Caco-2 (cell line): ENCODE data around the gene DNER. TPM values are rescaled to one million over a fixed set of nuclear protein-coding genes. Genes with fewer than 3 reads are reported as not detected.

Source experiments
- BruUV-seq: library from RNA; stranded (reverse); fragments of 400-500 nt; replicated peaks from 2 replicates; lab custom pipeline; 2021; lab: Mats Ljungman, UMichigan
- CTCF ChIA-PET: fragments of 300-600 bp; sonication (Branson Sonifier 250); formaldehyde crosslinking; loops from one replicate; lab custom pipeline; 2022; ENCODE audit warnings: antibody characterized with exemption; lab: Charles Lee
- POLR2A ChIA-PET: fragments of 300-600 bp; sonication (Branson Sonifier 250); formaldehyde crosslinking; loops from one replicate; lab custom pipeline; 2022; ENCODE audit warnings: antibody characterized with exemption; lab: Charles Lee
- DNase-seq, 2 experiments: peaks; one replicate each; pipeline versions ENCODE4 v3.0.0 to v3.0.0-alpha.2; 2020 to 2022
- H3K27me3 ChIP-seq: replicated peaks from 2 replicates; pipeline ENCODE4 v1.6.0; 2011; ENCODE audit warnings: low read length; ENCODE audit not compliant: control insufficient read depth, insufficient read depth
- H3K36me3 ChIP-seq: 2 replicates; pipeline ENCODE4 v1.5.1; 2011; ENCODE audit warnings: low read length; ENCODE audit not compliant: control insufficient read depth, insufficient read depth
- H3K4me1 ChIP-seq: fragments of 250-450 bp; sonication (Bioruptor Pico); 2 replicates; pipeline ENCODE4 v1.5.1; 2020; ENCODE audit warnings: mild to moderate bottlenecking
- H3K4me3 ChIP-seq: 2 replicates; pipeline ENCODE4 v1.5.1; 2011; ENCODE audit warnings: low read depth, mild to moderate bottlenecking, control low read depth, low read length
- H3K9me3 ChIP-seq: fragments of 250-450 bp; sonication (Bioruptor Pico); 2 replicates; pipeline ENCODE4 v1.5.1; 2020; ENCODE audit warnings: mild to moderate bottlenecking, moderate library complexity
- H3K27ac Mint-ChIP-seq: one replicate; pipeline ENCODE4 v1.8.0; 2022; ENCODE audit warnings: mixed read lengths; ENCODE audit not compliant: unreplicated experiment
- H3K27me3 Mint-ChIP-seq: one replicate; pipeline ENCODE4 v1.8.0; 2022; ENCODE audit warnings: mixed read lengths; ENCODE audit not compliant: insufficient read depth, unreplicated experiment
- H3K36me3 Mint-ChIP-seq: one replicate; pipeline ENCODE4 v1.8.0; 2022; ENCODE audit warnings: mild to moderate bottlenecking, mixed read lengths; ENCODE audit not compliant: insufficient read depth, unreplicated experiment
- H3K4me1 Mint-ChIP-seq: one replicate; pipeline ENCODE4 v1.8.0; 2022; ENCODE audit warnings: low read depth, mixed read lengths; ENCODE audit not compliant: unreplicated experiment
- H3K4me3 Mint-ChIP-seq: one replicate; pipeline ENCODE4 v1.8.0; 2022; ENCODE audit warnings: mild to moderate bottlenecking, moderate library complexity, mixed read lengths; ENCODE audit not compliant: unreplicated experiment
- H3K9me3 Mint-ChIP-seq: one replicate; pipeline ENCODE4 v1.8.0; 2022; ENCODE audit warnings: mixed read lengths; ENCODE audit not compliant: unreplicated experiment
- CTCF ChIP-seq, 2 experiments: fragments of 200-600 bp in 1 of 2; IDR thresholded peaks; 1 replicate in 1 of 2; 2 replicates in 1 of 2; pipeline versions ENCODE4 v1.5.1 to v1.8.0; 2011 to 2022; ENCODE audit warnings: antibody characterized with exemption in 1 of 2, control low read depth in 1 of 2, inconsistent platforms in 1 of 2, low read depth in 1 of 2, low read length in 1 of 2, mild to moderate bottlenecking in 1 of 2, moderate library complexity in 1 of 2; ENCODE audit not compliant: insufficient read depth in 1 of 2, severe bottlenecking in 1 of 2, unreplicated experiment in 1 of 2
- intact Hi-C: fragments of 100-400 bp; cut with micrococcal nuclease; formaldehyde crosslinking; loops from one replicate; pipeline ENCODE4 v1.10.0; 2022; ENCODE audit not compliant: unreplicated experiment
- total RNA-seq: library from RNA; stranded (reverse); gene quantifications from 2 replicates; pipeline ENCODE4 v1.2.3, GENCODE V29; 2022

The DNER gene
- total RNA-seq, 1 experiment from 2014 or later, result not detected

- Mint-ChIP-seq H3K27me3 (no peaks in the 10 kb centered on the region), H3K27ac (no peak overlapping the region), H3K4me3 (no peak overlapping the region), H3K9me3 (peaks cover 11% of the 10 kb centered on the region), H3K4me1 (peaks cover 7% of the 10 kb centered on the region), H3K36me3 (no peaks in the 10 kb centered on the region)
- no peaks in the 10 kb centered on the region for H3K4me1 ChIP-seq
- H3K9me3 ChIP-seq, result no peaks in the 10 kb centered on the region
- ChIA-PET CTCF (no interaction called here), POLR2A (no interaction called here)
- DNase-seq, result no peak
- no peak overlapping the region for H3K4me3 ChIP-seq
- no peaks in the 10 kb centered on the region for H3K27me3 ChIP-seq
- intact Hi-C loops, result no loop called here
- no TSS peak for BruUV-seq
- no peak for TF ChIP-seq CTCF (IDR thresholded peaks at IDR 0.05; ENCODE audit: insufficient read depth in 1 of 2, low read depth in 1 of 2, low read length in 1 of 2, severe bottlenecking in 1 of 2, unreplicated experiment in 1 of 2)
- no peaks in the 10 kb centered on the region for H3K36me3 ChIP-seq
Observed at GRCh38 chr2:229403296-229403695, 311.1 kb downstream of the DNER start.

DNA sequence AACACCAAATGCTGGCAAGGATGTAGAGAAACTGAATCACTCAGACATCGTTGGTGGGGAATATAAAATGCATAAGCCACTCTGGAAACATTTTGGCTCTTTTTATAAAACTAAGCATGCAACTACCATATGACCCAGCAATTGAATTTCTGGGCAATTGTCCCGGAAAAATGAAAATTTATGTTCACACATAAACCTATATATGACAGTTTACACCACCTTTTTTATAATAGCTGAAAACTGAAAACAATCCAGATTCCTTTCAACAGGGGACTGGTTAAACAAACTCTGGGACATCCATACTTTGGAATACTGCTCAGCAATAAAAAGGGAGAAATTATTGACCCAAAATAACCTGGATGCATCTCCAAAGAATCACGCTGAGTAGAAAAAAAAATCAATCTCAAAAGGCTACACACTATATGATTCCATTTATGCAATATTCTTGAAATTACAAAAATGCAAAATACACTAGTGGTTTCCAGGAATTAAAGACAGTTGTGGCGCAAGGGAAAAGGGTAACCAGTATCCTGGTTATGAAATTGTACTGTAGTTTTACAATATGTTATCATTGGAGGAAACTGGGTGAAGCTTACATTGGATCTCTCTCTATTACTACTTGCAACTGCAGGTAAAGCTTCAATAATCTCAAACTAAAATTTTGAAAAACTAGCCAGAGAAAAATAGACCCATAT is 313.0 kb downstream of the DNER start:
- H3K4me3 Mint-ChIP-seq, result no peak overlapping the region
- ChIA-PET POLR2A (no interaction called here), CTCF (no interaction called here)
- no peaks in the 10 kb centered on the region for H3K36me3 Mint-ChIP-seq
- DNase-seq, result no peak
- no peaks in the 10 kb centered on the region for H3K9me3 ChIP-seq
- H3K27me3 ChIP-seq, result no peaks in the 10 kb centered on the region
- no peak overlapping the region for H3K4me3 ChIP-seq
- no TSS peak for BruUV-seq
- no peaks in the 10 kb centered on the region for H3K4me1 ChIP-seq
- no peaks in the 10 kb centered on the region for H3K27me3 Mint-ChIP-seq
- intact Hi-C loops, result no loop called here
- peaks cover 7% of the 10 kb centered on the region for H3K4me1 Mint-ChIP-seq
- no peak overlapping the region for H3K27ac Mint-ChIP-seq
- TF ChIP-seq CTCF (IDR thresholded peaks at IDR 0.05; ENCODE audit: insufficient read depth in 1 of 2, low read depth in 1 of 2, low read length in 1 of 2, severe bottlenecking in 1 of 2, unreplicated experiment in 1 of 2), result no peak
- no peaks in the 10 kb centered on the region for H3K36me3 ChIP-seq
- peaks cover 11% of the 10 kb centered on the region for H3K9me3 Mint-ChIP-seq

DNA sequence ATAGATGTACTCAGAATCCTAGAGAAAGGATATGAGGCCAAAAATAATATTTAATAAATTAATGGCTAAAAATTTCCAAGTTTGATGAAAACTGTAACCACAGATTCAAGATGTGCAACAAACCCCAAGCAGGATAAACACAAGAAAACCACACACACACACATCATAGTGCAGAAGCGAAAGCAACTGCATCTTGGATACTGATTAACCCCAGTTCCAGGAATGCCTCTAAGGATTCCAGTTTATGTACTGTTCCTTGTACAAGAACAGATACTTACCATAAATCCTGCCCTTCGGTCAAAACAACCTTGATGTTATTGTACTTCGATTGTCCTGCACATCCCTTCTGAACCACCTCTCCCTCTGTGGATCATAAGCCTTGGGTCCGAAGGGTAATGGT is 320.4 kb downstream of the DNER start:
- Histone ChIP-seq H3K36me3 (no peaks in the 10 kb centered on the region), H3K4me1 (no peaks in the 10 kb centered on the region), H3K4me3 (no peak overlapping the region), H3K27me3 (no peaks in the 10 kb centered on the region), H3K9me3 (no peaks in the 10 kb centered on the region)
- ChIA-PET POLR2A (no interaction called here), CTCF (no interaction called here)
- no peaks in the 10 kb centered on the region for H3K4me1 Mint-ChIP-seq
- no peaks in the 10 kb centered on the region for H3K27me3 Mint-ChIP-seq
- no peak overlapping the region for H3K27ac Mint-ChIP-seq
- H3K36me3 Mint-ChIP-seq, result no peaks in the 10 kb centered on the region
- no peak for TF ChIP-seq CTCF (IDR thresholded peaks at IDR 0.05; ENCODE audit: insufficient read depth in 1 of 2, low read depth in 1 of 2, low read length in 1 of 2, severe bottlenecking in 1 of 2, unreplicated experiment in 1 of 2)
- H3K9me3 Mint-ChIP-seq, result no peaks in the 10 kb centered on the region
- DNase-seq, result no peak
- no peak overlapping the region for H3K4me3 Mint-ChIP-seq
- BruUV-seq, result no TSS peak
- intact Hi-C loops, result no loop called here
